K562 (cell line): Measurements from ENCODE around the gene CCNY. TPM values are rescaled to one million over a fixed set of nuclear protein-coding genes. Genes with fewer than 3 reads are reported as not detected.
A peak's percentile ranks its signal among the peaks of the same experiment; 100 is the strongest.

Experiments
- ARID2 ChIP-seq: fragments of 450-650 bp; IDR thresholded peaks from 2 replicates; pipeline ENCODE4 v1.6.1; 2017; ENCODE audit warnings: antibody characterized with exemption, mild to moderate bottlenecking
- MEIS2 ChIP-seq: fragments of 450-650 bp; IDR thresholded peaks from 2 replicates; pipeline ENCODE4 v1.6.1; 2014; ENCODE audit warnings: mild to moderate bottlenecking; ENCODE audit not compliant: partially characterized antibody
- TAF7 ChIP-seq: fragments of 450-650 bp; IDR thresholded peaks from 2 replicates; pipeline ENCODE4 v1.6.1; 2016; ENCODE audit warnings: missing genetic modification characterization, missing compliant biosample characterization
- ZNF124 ChIP-seq: sonication (generic); formaldehyde crosslinking; IDR thresholded peaks from 2 replicates; pipeline ENCODE4 v1.8.1; 2022; ENCODE audit warnings: missing genetic modification reagents
- ZNF507 ChIP-seq: conservative IDR thresholded peaks from 2 replicates; pipeline ENCODE4 v1.6.1; 2017; ENCODE audit warnings: missing genetic modification characterization, missing compliant biosample characterization
- polyA plus RNA-seq, 8 experiments: library from polyadenylated mRNA; depleted of rRNA in 4 of 8; stranded (reverse) in 5 of 8; unstranded in 3 of 8; fragments of >200 nt; fragmentation: Nextera tagmentation in 2 of 8; fragmentation: Illumina TruSeq in 1 of 8; extraction: Ambion mirVana in 2 of 8; extraction: Trizol in 1 of 8; gene quantifications; 2 replicates each; pipeline versions ENCODE4 v1.2.1 to v1.2.3, GENCODE V29; 2011 to 2014; ENCODE audit warnings: inconsistent platforms in 1 of 8, missing spikeins in 1 of 8
- total RNA-seq, 7 experiments: library from RNA; depleted of rRNA in 6 of 7; stranded (reverse); fragments of >200 nt in 6 of 7; fragmentation: Illumina TruSeq in 2 of 7; extraction: Trizol in 2 of 7; gene quantifications; 2 replicates each; pipeline versions ENCODE4 v1.2.1 to v1.2.3, GENCODE V29; 2011 to 2021; ENCODE audit warnings: low replicate concordance in 1 of 7
- TF ChIP-seq, protein P1 (sequence below): fragments of 450-650 bp; formaldehyde crosslinking; IDR thresholded peaks from 2 replicates; pipeline ENCODE4 v1.4.0; 2022; ENCODE audit warnings: missing genetic modification characterization
- TF ChIP-seq, protein P2 (sequence below): fragments of 450-650 bp; IDR thresholded peaks from 2 replicates; pipeline ENCODE4 v1.6.1; 2016; ENCODE audit warnings: low read depth
- TF ChIP-seq, protein P3 (sequence below): fragments of 450-650 bp; IDR thresholded peaks from 2 replicates; pipeline ENCODE4 v1.6.1; 2016; ENCODE audit warnings: antibody characterized with exemption
- TF ChIP-seq, protein P4 (sequence below), 2 experiments: fragments of 450-650 bp; IDR thresholded peaks; 2 replicates each; pipeline ENCODE4 v1.6.1; 2016

Gene CCNY
- total and polyA plus RNA-seq, 9 of the 15 experiments (the other 6 are each of a cell fraction or from before 2014, with no cell fraction given) = 8.4 to 109 (median 38.6) TPM

DNA sequence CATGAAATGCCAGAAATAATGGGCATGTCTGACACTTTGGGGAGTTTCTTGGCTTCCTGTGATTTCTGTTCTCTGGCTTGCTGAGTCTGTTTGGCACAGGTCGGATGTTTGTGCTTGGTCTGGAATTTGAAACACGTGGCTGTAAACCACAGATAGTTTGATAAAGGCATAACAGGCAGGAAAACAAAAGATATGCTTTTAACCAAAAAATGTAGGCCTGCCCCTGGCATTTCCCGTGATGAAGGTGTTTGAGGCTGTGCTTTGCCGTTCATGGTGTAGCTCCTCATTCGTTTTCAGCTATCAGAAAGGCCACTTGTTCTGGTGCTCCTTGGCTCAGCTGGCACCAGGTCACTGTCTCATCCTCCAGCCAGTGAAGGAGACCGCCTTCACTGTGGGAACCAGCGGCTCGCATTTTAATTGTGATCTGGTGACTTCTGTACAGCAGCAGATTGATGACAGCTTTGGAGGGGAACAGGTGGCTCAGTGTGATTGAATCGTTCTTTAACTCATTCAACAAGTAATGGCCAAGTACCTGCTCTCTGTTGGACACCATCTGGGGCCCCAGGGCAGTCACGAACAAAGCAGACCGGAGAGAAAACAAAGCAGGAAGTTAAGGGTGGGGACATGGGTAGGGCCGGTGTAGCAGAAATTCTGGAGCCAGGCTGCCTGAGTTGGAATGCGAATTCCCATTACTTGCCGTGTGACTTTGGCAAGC is 111.5 kb downstream of the CCNY start (continued):
- TF ChIP-seq, protein P1, sequence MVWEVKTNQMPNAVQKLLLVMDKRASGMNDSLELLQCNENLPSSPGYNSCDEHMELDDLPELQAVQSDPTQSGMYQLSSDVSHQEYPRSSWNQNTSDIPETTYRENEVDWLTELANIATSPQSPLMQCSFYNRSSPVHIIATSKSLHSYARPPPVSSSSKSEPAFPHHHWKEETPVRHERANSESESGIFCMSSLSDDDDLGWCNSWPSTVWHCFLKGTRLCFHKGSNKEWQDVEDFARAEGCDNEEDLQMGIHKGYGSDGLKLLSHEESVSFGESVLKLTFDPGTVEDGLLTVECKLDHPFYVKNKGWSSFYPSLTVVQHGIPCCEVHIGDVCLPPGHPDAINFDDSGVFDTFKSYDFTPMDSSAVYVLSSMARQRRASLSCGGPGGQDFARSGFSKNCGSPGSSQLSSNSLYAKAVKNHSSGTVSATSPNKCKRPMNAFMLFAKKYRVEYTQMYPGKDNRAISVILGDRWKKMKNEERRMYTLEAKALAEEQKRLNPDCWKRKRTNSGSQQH (CRISPR knock-in tag) = no peak
- TF ChIP-seq, protein P2, sequence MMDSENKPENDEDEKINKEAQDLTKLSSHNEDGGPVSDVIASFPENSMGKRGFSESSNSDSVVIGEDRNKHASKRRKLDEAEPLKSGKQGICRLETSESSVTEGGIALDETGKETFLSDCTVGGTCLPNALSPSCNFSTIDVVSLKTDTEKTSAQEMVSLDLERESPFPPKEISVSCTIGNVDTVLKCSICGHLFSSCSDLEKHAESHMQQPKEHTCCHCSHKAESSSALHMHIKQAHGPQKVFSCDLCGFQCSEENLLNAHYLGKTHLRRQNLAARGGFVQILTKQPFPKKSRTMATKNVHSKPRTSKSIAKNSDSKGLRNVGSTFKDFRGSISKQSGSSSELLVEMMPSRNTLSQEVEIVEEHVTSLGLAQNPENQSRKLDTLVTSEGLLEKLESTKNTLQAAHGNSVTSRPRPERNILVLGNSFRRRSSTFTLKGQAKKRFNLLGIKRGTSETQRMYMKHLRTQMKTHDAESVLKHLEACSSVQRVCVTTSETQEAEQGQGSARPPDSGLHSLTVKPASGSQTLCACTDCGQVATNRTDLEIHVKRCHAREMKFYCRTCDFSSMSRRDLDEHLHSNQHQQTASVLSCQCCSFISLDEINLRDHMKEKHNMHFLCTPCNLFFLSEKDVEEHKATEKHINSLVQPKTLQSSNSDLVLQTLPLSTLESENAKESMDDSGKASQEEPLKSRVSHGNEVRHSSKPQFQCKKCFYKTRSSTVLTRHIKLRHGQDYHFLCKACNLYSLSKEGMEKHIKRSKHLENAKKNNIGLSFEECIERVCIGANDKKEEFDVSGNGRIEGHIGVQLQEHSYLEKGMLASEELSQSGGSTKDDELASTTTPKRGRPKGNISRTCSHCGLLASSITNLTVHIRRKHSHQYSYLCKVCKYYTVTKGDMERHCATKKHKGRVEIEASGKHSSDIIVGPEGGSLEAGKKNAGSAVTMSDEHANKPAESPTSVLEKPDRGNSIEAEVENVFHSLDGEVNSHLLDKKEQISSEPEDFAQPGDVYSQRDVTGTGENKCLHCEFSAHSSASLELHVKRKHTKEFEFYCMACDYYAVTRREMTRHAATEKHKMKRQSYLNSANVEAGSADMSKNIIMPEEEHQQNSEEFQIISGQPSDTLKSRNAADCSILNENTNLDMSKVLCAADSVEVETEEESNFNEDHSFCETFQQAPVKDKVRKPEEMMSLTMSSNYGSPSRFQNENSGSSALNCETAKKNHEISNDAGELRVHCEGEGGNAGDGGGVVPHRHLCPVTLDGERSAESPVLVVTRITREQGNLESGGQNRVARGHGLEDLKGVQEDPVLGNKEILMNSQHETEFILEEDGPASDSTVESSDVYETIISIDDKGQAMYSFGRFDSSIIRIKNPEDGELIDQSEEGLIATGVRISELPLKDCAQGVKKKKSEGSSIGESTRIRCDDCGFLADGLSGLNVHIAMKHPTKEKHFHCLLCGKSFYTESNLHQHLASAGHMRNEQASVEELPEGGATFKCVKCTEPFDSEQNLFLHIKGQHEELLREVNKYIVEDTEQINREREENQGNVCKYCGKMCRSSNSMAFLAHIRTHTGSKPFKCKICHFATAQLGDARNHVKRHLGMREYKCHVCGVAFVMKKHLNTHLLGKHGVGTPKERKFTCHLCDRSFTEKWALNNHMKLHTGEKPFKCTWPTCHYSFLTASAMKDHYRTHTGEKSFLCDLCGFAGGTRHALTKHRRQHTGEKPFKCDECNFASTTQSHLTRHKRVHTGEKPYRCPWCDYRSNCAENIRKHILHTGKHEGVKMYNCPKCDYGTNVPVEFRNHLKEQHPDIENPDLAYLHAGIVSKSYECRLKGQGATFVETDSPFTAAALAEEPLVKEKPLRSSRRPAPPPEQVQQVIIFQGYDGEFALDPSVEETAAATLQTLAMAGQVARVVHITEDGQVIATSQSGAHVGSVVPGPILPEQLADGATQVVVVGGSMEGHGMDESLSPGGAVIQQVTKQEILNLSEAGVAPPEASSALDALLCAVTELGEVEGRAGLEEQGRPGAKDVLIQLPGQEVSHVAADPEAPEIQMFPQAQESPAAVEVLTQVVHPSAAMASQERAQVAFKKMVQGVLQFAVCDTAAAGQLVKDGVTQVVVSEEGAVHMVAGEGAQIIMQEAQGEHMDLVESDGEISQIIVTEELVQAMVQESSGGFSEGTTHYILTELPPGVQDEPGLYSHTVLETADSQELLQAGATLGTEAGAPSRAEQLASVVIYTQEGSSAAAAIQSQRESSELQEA = no peak
- TF ChIP-seq ZNF124 (CRISPR knock-in tag) (no peak), ARID2 (no peak), MEIS2 (peak; percentile 51), ZNF507 (tag) (no peak), TAF7 (tag) (no peak)
- TF ChIP-seq, protein P3, sequence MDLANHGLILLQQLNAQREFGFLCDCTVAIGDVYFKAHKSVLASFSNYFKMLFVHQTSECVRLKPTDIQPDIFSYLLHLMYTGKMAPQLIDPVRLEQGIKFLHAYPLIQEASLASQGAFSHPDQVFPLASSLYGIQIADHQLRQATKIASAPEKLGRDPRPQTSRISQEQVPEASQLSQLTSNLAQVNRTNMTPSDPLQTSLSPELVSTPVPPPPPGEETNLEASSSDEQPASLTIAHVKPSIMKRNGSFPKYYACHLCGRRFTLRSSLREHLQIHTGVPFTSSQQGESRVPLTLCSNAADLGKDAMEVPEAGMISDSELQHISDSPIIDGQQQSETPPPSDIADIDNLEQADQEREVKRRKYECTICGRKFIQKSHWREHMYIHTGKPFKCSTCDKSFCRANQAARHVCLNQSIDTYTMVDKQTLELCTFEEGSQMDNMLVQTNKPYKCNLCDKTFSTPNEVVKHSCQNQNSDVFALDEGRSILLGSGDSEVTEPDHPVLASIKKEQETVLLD = no peak
- TF ChIP-seq, protein P4, sequence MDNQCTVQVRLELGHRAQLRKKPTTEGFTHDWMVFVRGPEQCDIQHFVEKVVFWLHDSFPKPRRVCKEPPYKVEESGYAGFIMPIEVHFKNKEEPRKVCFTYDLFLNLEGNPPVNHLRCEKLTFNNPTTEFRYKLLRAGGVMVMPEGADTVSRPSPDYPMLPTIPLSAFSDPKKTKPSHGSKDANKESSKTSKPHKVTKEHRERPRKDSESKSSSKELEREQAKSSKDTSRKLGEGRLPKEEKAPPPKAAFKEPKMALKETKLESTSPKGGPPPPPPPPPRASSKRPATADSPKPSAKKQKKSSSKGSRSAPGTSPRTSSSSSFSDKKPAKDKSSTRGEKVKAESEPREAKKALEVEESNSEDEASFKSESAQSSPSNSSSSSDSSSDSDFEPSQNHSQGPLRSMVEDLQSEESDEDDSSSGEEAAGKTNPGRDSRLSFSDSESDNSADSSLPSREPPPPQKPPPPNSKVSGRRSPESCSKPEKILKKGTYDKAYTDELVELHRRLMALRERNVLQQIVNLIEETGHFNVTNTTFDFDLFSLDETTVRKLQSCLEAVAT (IDR thresholded peaks at IDR 0.05) = peak in 1 of 2 experiments; percentile 84; a peak in 2 of 4 replicates
